Inflammatory macrophage treated with lipopolysaccharide for 4 hours (primary cell): ENCODE data around the gene PREX1.

ENCODE experiments used
- DNase-seq: peaks from one replicate; pipeline ENCODE4 v3.0.0-alpha.2; 2020

PREX1 gene

DNA sequence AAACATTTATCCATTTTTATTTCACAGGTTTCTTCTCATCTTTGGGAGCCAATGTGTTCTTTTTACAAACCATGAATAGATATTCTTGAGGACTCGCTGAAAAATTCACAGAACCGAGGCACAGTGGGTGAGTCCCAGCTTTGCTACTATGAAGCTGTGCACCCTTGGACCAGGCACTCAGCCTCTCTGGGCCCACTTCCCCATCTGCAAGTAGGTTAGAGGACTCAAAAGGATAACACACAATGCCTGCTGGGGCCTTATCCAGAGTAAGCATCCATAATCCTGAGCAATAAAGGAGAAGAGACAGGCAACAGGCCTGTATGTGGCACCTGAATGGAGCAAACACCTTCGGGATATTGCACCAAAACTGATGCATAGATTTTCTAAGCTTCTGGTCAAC lies 153.3 kb downstream of the PREX1 start:
- no peak for DNase-seq

DNA sequence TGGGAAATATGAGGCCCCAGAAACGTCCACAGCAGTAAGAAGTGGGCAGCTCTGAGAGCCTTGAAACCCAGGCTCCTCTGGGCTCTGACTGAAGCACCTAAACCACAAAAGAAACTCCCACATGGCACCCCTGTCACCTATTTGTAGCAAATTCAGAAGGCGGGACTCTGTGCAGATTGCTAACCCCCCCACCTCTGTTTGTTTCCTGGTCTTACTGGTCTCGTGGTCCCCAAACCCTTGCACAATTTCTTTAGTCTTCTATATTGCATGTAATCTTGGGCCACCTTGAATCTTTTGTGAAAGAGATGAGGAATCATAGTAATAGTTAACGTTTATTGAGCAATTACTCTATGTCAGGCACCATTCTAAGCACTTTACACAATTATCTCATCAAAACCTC lies 154.3 kb downstream of the PREX1 start:
- no peak for DNase-seq

DNA sequence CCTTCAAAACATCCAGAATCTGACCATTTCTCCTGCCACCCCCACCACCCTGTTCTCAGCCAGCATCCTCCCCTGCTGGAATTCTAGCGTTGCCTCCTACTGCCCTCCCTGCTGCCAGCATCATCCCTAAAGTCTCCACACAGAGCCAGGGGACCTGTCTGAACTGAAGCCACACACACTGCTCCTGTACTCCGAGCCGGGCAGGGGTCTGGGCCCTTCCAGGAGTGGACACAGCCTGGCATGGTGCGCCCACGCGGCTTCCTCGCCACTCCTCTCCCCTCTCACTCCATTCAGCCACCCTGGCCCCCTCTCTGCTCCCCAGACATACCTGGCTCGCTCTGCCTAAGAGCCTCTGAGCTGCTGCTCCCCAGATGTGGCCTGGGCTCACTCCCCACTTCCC lies 155.5 kb downstream of the PREX1 start:
- DNase-seq, result no peak

DNA sequence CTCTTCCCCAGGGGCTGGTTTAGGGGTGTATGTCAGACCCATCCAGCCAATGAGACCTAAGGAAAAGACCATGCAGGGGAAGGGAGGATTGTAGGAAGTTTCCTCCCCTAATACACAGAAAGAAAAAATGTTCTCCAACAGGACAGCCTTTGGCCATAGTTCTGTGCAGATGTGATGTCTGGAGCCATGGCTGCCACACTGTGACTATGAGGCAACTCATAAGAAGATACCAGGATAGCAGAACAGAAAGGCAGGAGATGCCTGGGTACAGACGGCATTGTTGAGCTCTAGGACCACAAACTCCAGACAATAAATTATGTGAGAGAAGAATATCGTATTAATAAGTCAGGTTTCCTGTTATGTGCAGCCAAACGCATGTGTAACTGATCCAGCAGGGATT lies 156.7 kb downstream of the PREX1 start:
- no peak for DNase-seq

DNA sequence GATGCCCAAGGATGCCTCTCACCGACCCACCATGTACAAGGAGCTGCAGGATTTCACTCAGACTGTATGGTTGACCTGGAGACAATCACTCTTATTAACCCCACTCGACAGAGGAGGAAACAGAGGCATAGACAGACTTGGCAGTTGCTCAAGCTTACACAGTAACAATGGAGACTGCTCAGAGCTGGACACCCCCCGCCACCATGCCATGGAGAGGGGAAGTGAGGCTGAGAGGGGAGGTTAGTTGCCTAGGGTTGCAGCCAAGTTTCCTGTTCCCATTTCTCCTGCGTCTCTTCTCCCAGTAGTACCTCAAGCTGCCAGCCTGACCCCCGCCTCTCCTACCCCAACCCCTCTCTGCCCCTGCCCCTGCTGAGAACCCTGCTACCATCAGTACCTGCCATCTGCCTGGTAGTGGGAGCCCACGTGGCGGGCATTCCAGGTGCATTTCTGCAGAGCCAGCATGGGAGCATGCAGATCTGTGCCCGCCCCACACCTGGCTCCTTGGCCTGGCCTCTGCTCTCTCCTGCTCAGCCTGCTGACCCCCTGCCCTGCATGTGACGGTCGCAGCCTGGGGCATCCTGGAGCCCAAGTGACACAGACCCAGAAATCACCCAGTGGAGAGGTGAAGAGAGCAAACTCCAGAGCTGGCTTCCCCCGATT lies 157.7 kb downstream of the PREX1 start:
- peak; percentile 21 for DNase-seq

DNA sequence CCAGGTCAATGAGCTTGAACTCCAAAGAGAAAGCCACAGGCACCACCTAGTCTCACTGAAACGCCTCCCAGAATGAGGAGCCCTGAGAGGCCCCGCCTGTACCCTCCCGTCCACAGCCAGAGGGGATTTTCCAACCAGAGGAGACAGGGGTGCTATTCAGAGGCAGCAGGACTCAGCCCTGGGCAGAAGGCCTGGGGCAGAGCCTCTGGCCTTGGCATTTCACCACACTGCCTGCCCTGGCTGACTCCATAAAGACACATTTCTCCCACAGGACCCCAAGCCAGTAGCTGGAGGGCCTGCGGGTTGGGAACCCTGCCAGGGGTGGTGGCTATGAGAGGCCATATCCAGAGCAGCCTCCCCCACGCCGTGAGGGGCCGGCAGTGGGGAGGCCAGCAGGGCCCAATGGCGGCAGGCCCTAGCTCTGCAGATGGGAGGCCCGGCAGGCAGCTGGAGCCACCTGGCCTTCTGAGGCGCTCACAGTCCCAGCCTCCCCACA lies 159.3 kb downstream of the PREX1 start:
- DNase-seq, result no peak

DNA sequence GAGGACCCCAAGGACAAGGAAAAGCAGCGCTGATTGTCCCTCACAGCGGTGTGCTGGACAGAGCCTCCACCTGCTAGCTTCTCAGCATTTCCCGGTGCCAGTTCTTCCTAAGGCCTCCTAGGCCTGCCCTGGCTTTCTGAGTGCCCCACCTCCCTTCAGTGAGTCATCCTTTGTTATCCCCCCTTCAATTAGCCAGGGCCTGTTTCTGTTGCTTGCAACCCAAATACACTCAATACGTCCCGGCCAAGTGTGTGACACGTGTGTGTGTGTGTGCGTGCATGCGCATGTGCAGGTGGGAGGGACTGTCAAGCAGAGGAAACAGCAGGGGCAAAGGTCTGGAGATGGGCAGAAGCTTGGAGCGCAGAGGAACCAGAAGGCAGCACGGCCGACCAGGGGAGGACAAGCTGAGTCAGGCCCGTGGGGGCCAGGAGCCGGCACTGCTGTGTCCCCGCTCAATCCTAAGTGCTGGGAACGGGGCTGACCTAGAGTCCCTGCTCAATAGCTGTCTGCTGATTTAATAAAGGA lies 159.8 kb downstream of the PREX1 start:
- DNase-seq, result no peak

DNA sequence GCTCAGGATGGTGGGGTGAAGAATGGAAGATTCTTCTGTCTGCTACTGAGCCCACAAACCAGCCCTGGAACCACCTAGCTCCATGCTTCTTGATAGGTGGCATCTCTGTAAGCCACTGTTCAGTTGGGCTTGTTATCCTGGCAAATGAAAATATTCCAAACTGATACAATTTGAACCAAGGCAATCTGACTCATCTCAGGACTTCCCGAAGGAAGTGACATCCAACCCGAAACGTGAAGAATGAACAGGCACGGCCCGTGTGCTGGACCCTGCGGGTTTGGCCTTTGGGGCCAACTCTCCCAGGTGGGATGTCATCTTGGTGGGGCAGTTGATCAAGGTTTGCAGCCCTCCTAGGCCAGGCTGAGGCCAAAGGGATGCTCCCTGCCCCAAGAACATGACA lies 160.3 kb downstream of the PREX1 start:
- no peak for DNase-seq

DNA sequence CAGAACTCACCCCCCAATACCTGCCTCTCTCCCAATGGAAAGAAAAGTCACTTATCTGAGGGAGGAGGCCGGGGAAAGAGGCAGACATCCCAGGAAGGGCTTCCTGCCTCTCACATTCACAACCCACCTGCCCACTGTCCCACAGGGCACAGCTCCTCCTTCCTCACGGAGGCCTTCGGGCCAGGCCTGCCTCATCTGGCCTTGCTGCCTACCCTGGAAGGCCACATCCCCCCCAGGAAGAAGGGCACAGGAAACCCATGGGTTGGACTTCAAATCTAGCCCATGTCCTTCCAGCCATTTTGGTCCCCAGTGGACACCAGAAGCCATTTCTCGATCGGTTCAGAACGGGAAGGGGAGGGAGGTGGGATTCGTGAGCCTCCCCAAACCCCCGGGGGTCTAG lies 162.0 kb downstream of the PREX1 start:
- no peak for DNase-seq

DNA sequence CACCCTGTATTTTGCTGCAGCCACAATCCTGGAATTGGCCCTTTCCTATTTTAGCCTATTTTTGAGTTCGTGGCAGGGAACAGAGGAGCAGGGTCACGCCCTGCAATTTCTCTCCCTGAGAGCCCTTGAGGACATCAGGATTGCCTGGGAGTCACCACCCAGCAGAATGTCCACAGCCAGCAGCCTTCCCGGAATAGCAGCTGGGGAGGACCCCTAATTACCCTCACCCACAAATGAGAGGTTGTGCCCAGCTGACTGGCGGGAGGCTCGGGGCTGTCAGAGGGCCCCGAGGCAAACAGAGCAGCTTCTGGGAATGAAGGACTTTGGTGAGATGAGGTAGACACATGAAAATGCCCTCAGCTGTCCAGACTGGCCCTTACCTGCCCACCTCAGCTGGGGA lies 165.1 kb downstream of the PREX1 start:
- DNase-seq, result no peak

DNA sequence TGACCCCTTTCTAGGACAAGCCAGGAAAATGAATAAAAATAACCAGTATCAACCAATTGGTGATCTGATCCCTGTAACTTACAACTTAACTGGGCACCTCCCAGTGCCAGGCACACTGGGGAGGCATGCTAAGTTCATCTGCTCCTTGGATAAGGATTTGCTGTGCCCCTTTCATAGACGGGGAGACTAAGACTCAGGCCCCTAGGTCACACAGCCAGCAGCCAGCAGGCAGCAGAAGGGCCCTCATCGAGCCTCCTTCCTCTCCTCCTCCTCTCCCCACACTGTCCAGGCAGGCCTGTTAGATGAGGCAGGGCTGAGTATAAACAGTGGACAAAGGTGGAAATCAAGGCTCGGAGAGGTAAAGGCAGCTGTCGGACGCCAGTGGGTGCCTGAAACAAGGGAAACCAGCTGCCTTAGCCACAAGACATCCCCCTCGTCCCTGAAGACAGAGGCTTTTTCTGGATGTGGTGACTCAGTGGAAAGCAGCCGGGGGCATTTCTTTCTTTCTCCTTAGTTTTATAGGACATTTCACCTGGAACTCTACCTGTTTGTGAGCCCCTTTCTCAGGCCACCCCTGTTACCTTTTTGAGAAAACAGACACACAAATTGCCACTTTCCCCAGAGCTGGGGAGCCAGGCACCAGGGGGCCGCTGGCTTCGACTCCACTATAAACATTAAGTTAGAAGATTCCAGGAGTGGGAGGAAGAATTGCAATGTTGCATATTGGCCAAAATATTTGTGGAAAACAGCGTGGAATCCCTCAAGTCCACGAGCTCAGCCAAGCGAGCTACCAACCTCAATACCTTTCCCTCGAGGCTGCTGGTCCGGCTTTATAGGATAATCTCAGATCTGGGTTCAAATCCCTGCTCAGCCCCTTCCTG lies 166.0 kb downstream of the PREX1 start:
- DNase-seq, result no peak

DNA sequence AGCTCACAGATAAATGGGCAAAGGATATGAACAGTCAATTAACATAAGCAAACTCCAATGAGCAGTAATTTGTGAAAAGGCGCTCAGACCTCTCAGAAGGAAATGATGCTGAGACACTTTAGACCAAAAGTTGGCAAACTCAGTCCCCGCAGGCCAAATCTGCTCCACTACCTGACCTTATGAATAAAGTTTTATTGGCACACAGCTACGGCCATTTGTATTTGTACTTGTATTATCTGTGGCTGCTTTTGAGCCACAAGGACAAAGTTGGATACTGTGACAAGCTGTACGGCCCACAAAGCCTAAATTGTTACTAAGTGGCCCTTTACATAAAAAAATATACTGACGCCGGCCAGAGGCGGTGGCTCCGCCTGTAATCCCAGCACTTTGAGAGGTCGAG lies 167.0 kb downstream of the PREX1 start:
- no peak for DNase-seq

DNA sequence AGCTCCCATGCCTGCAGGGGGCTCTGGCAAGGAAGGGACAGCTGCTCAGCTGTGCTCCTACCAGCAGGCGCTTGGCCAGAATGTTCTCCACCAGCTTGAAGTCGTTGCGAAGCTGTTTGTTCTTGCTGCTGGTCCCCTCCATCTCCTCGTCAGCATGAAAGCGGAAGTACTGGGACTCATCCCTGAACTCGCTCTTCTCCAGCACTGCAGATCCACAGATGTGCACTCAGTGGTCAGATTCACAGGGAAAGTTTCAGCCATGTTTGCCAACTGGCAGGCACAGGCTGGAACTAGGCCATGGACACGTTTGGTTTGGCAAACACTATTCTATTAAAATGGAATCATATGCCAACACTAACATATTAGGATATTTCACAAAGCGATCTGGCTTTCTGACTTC lies 167.9 kb downstream of the PREX1 start:
- DNase-seq, result no peak

DNA sequence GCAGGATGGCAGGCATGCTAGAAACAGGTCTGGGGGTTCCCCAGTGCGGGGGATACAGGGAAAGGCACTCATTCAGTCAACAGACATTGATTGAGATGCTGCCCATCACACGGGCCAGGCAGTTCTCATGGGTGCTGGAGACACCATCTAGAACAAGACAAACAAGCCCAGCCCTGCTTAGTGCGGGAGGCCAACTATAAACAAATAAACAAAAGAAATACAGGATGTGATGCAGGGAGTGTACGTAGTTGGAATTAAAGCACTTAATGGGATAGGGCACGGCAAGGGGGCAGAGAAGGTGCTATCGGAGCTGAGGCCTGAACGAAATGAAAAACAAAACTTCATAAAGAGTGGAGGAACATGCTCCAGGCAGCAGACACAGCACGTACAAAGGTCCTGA lies 169.3 kb downstream of the PREX1 start:
- DNase-seq, result no peak

DNA sequence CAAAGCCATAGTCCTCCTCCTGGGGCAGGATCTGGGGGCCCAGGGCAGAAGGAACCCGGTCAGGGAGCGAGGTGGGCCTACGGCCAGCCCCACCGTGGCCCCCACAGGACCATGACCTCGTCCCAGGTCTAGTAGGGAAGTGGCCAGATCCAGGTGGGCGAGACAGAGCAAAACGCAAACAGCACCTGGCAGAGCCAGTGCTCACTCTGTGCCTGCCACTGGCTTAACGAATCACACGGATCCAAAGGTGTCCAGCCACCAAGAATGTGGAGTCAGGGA lies 169.7 kb downstream of the PREX1 start:
- DNase-seq, result no peak

DNA sequence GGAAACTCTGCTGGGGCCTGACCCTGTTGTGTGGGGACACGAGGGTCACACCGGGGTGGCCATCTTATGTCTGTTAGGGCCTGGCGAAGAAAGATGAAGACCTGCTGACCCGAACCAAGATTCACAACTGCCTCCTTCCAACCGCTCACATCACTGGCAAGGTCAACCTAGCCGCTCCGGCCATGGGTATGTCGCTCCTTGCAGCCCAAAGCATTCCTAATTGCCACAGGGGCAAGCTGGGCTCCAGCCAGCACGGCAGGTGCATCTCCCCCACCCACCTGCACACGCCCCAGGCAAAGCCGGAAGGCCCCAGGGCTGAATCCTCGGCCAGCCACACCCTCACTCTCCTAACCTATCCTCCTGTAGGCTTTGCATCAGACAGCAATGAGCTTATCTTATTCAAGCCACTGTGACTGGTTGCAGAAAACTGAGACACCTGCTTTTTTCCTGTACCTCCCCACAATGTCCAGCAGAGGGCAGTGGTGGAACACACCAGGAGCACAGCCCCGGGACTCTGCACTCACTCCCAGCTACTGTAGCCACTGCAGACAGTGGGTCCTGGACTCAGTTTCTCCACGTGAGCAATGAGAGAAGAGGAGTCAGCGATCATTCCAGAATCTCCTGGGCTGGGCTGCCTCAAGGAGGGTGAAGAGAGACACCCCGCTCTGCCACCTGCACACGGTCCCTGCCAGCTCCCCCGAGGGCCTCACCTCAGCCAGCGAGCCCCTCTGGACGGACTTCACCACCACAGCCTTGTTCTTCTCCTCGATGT lies 170.2 kb downstream of the PREX1 start:
- DNase-seq, result peak; percentile 65

DNA sequence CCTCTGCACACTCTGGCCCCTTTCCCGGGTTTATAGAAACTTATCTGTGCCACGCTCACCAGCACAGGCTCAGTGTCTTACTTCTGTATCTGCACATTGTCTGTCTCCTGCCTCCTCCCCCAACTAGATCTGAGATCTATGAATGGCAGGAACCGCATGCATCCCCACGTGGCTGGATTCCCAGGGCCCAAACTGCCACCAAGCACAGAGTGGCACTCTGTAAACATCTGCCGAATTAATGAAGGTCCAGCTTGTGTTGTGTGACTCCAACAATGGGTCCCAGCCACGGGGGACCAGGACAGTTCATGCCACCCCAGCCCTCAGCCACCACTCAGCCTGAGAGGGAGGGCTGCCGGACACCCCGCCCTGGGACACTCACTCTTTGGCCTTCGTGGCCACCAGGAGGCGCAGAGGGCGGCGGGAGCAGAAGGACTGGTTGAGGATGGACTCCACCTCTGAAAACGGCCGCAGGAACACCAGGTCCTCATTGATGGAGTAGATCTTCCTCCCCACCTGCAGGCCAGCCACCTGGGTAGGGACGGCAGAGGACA lies 171.1 kb downstream of the PREX1 start:
- no peak for DNase-seq

DNA sequence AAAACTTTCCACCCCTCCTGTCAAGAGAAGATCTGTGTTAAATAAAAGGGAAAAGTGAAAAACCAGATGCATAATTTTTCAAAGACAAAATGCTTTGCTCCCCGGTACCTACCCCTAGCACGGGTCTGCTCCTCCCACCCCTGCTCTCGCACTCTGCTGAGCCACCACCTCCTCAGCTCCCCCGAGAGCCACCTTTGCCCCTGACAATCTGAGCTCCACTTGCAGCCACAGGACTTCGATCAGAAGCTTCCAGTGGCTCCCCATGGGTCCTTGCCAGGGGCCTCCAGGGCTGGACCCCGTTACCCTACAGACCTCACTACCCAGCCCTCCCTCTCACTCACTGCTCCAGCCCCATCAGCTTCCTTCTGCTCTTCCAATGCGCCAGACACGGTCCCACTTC lies 171.7 kb downstream of the PREX1 start:
- DNase-seq, result no peak

DNA sequence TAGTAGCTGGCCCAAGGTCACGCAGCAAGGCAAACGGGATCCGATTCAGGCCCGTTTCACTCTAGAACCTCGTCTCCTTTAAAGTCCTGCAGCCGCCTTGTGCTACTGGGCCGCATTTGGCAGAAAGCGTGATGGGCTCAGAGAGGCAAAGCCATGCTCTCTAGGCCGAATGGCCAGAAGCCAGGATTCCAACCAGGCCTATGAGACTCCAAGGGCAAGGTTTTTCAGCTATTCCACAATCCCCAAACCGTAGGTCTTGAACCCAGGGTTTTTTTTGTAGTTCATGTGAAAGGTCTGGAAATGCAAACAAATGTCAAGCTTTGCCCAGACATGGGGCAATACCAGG lies 174.1 kb downstream of the PREX1 start:
- no peak for DNase-seq

DNA sequence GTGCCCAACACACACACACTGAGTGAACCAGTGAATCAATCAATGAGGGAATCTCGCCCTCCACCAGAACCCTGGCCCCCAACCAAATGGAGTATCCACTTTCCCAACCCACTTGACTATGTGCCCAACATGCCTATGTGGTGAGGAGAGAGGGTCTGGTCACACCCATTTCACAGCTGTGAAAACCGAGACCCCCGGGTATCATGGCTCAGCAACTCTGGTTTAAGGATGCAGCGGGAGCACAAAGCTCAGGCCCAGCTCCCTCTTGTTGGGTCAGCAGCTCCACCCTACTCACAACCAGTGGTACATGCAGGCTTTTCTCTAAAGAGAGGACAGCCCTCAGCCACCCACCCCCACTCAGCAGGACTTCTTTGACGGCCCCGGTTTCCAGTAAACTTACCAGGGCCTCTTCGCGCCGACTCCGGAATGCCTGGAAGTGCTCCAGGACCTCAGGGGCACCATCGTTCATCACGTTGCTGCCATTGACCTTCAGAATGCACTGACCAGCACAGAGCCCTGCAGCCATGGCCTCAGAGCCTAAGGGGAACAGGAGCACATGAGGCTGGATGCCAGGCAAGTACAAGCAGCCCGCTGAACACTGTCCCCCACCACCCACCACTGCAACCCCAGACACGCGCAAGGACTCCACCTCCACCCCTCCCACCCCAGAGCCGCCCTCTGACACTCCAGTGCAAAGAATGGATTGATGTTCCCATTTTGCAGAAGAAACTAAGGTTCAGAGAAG lies 174.7 kb downstream of the PREX1 start:
- DNase-seq, result no peak

DNA sequence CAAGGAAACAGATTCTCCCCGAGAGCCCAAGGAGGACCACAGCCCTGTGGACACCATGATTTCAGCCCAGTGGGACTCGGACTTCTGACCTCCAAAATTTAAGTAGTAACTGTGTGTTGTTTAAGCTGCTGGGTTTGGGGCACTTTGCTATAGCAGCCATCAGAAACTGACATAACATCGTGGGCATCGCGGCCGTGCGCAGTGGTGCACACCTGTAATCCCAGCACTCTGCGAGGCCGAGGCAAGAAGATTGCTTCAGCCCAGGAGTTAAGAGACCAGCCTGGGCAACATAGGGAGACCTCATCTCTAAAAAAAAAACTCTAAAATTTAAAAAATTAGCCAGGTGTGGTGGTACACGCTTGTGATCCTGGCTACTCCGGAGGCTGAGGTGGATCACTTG lies 175.8 kb downstream of the PREX1 start:
- DNase-seq, result no peak

DNA sequence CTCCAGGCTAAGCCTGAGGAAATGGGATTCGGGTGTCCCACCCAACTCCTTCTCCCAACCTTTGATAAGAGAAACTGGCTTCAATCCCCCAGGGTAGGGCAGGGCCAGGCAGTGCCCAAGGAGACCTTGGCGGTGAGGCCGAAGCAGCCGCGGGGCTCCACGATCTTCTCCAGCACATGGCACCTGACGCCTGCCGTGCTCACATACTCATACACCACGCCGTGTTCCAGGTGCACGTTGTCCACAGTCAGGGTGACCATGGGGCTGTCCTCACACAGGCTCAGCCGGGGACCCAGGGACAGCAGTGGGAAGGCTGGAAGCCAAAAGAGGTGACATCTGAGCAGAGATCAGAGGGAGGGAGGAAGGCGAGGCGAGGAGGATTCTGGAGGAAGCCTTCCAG lies 176.5 kb downstream of the PREX1 start:
- no peak for DNase-seq

DNA sequence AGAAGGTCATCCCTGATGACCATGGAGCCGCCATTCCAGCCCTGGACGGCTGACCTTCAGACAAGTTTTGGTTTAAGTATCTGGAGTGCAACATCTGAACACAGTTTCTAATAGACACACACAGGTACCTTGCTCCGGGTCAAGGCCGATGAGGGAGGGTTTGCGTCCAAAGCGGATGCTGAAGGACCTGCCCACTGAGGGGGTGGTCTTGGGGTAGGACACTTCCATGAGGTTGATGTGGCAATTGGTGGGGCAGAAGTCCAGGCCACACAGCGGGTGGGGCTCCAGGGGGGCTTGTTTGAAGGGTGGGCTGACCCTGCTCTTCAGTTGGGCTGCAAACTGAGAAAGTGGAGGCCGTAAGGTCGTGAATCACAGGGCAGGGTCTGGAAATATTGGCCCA lies 177.9 kb downstream of the PREX1 start:
- no peak for DNase-seq
